GM19372 (cell line): ENCODE data around the gene HSPH1.
"Not testable (repeated sequence)": the region's sequence is repeated elsewhere in the genome, so short reads cannot be mapped to it uniquely, and the experiment has no call there.

ENCODE experiments used
- ATAC-seq: cut with Tn5 transposase; IDR thresholded peaks from one replicate; pipeline ENCODE4 v1.9.1; 2021; ENCODE audit warnings: mild to moderate bottlenecking, low read depth, moderate library complexity; ENCODE audit not compliant: unreplicated experiment

HSPH1 gene

DNA sequence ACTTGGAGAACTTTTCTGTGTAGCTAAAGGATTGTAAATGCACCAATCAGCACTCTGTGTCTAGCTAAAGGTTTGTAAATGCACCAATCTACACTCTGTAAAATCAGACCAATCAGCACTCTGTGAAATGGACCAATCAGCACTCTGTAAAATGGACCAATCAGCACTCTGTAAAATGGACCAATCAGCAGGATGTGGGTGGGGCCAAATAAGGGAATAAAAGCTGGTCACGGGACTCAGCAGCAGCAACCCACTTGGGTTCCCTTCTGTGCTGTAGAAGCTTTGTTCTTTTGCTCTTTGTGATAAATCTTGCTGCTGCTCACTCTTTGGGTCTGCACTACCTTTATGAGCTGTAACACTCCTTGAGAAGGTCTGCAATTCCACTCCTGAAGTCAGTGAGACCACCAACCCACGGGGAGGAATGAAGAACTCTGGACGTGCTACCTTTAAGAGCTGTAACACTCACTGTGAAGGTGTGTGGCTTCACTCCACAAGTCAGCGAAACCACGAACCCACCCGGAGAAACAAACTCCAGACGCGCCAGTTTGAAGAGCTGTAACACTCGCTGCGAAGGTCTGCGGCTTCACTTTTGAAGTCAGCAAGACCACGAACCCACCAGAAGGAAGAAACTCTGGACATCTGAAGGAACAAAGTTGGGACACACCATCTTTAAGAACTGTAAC is 16.2 kb upstream of the HSPH1 start:
- not testable (repeated sequence) for ATAC-seq

DNA sequence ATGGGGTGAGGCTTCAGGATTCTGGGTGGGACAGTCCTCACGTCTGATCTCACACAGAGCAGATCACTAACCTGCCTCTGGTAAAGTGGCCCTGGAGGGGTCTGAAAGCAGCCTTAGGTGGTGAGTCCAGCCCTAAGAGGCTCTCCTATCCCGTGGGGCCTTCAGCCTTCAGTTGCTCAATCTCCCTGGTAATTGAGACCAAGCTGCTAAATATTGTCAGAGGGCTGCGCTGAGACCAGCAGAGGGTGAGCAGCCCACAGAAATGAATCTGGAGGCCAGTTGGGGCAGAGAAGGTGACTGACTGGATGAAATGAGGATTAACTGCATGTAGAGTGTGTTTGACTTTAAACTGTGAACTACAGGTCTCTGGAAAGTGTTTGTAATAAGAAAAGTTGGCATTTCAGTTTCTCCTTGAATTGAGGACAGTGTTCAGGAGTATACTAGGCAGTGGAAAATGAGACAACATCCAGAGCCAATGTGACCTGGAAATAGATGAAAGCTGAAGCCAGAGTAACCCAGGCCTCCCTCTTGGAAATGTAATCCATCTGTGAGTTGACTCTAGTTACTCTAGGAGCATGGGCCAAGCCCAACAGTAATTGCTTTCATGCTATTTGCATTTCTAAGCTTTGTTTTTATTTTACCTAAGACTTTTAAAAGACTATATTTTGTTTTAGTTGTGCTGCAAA is 14.3 kb upstream of the HSPH1 start:
- no peak for ATAC-seq

DNA sequence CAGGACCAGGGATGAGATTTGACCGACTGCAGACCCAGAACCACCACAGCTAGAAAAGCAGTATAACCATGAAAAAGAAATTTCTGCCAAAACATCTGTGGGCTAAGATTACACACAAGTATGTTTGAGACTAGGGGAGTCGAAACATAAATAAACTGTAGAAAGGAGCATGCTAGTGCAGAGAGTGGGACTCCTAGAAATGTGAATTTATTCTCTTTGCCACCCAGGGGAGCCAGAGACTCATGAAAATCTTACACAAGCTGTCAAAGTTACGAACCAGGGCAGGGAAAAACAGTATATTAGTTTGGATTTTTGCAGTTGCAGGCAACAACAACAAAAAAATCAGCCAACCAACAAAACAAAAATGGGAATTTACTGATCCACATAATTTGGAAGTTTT is 12.3 kb upstream of the HSPH1 start:
- ATAC-seq, result no peak

DNA sequence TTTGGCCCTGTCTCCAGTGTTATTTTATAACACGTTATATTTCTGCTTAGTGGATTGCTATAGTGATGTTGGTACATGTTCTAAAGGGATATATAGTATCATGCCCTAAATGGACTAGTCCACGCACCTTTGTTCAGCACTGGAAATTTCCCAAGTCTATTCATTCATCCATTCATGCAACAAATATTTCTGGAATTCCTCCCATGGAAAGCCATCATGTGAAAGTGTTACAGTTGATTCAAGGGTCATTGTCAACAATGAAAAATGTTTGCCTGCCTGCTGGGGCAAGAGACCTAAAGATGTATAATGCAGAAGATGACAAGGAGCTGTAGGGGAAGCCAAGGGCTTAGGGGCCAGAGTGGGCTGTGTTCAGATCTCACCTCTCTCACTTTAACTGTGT is 10.8 kb upstream of the HSPH1 start:
- no peak for ATAC-seq

DNA sequence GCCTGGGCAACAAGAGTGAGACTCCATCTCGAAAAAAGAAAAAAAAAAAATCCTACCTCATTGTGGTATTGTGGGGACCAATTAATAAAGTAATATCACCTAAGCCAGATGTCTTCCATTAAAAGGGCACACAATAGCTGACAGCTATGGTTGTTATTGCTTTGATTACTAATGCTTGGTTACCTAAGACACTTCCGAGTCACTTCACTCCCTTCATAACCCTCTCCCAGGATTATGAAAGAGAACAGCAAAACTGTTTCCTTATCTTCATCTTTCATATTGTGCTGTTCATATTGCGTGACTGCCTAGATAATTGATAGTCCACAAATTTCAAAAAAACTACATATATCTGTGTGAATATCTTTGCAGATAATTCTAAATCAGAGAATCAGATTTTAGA is 10.3 kb upstream of the HSPH1 start:
- no peak for ATAC-seq

DNA sequence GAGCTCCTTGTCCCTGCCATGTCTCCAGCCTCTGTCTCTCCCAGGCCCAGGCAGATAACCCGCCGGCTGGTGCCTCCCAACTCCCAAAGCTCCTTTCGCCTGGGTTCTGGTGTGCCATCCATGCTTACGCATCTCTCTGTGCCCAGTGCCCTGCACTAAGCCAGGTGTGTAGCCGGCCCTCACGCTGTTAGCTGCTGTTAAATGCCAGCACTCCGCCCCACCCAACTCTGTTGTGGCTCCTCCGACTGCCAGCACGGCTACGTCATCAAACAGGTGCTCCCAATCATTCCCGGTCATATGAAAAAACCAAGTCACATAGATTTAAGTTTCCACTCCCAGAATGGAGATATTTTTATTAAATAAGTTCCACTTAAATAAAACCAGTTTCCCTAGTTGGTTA is 7.0 kb upstream of the HSPH1 start:
- no peak for ATAC-seq

DNA sequence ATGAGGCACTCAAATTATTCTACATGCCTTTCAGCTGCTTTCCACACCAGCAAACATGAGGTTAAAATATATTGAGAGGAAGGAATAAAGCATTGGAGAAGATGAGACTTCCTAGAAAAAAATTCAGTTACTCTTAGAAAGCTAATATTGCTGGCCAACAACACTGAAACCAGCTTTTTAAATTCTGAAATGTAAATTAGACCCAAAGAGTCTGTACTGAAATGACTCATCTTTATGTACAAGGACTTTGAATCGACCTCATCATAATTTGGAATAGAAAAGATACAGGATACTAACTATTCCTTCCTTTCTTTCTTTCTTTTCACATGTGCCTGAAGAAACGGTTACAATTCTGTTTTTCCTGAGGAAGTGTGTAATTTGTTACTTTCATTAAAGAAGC is 6.5 kb upstream of the HSPH1 start:
- peak; percentile 61 for ATAC-seq

DNA sequence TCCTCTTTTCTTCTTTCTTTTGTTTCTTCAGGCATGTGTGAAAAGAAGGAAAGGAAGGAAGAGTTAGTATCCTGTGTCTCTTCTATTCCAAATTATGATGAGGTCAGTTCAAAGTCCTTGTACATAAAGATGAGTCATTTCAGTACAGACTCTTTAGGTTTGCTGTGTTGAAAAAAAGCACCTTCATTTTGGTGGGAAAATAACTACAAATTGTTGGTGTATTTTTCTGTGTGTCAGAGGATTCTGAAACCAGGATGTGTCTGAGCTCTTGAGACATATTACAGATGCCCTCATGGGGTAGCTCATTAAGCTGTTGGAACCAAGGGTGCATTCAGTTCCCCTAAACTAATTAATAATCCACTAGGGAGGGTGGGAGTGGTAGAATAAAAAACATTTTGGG is 5.8 kb upstream of the HSPH1 start:
- ATAC-seq, result no peak

DNA sequence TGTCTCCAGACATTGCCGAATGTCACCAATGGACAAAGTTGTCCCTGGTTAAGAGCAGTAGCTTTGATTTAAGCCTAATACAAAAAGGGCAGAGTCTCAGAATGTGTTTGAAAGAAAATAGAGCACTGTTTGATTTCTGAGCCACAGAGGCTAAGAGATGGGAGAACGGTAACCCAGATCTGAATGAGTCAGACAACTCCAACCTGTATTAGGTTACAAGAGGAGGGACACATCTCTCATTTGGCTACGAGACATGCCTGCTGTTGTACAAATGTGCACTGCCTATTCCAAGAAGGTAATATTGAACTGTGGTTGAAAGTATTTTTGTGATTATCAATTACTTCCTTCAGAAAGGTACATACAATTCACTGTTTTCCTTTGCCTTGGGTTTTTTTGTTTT is 4.9 kb upstream of the HSPH1 start:
- ATAC-seq, result no peak

DNA sequence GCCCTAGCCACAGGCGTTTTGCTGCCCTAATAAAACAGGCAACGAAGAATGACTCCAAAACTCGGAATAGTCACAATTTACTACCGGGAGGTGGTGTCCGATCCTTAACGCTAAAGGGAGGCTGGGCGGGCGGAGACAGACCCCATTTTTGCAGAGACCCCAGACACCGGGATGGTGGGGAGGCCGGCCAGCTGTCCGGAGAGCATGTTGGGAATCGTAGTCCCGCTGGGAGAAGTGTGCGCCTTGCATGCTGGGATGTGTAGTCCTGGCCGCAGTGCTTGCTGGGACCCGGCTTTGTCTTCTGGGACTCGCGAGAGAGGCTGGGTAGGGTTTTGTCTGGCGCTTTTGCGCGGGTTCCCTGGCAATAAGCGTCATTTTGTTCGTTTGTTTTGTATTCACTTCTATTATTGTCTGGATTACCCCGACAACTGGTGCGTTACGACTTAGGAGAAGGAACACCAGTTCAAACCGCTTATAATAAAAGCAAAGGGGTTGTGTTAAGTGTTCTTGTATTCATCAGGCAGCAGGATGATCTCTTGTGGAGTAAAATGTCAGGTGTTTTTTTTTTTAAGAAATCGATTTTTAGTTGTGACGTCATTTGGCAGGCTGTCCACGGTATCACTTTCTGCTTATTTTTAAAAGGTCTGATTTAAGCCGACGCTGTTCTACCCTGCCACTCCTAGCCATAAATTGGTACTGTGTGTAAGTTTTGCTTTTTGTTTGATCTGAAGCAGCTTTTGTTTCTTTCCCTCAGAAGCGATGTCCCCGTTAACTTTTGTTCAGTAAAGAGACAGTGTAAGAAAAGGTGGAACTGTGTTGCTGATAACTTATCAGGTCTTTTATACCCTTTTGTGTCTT is 676 bp upstream of the HSPH1 start:
- ATAC-seq, result peak; percentile 71

DNA sequence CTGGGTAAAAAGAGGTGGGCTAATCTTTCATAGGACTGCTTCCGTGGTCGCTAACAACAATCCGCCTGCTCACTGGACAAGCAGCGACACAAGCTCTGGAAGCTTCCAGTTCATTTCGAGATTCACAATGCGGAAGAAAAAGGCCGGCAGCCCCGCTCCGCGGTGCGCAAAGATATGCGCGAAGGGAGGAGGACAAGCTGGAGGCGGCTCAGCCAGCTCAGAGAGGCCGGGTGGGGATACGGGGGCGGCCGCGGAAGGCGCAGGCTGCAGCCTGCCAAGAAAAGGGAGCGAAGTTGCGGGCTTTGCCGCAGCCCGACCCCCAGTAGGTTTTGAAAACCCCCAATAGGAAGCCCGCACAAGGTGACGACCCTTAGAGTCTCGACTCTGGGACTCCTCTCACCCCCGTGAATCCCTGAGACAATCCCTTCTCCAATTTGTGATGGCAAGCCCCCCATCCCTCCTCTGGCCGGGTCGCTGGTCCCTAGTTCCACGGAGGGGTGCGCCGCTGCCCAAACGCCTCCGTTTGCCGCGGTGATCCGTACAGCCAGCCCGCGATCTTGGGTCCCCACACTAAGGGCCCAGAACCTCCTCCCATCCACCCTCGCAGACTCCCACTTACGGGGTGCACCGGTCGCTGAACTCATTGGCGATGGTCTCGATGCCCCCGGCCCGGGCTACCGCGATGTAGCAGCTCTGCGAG is 697 bp downstream of the HSPH1 start:
- peak; percentile 20 for ATAC-seq

DNA sequence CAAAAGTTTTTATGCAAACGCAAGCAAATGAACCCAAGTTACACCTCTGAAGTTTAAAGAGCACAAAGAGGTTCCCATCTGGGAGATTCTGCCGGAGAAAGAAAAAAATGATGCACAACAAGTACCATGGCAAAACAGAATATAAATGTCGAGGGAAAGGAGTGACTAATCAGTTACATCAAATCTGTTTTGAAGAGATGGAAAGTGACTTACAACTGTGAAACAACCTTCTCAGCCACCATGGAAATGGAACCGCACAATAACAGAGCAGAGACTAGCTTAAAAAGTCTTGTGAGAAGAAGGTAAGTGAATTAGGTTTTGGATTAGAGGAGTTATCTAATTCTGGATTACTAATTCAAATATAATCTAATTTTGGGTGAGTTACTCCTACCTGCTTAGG is 2.4 kb downstream of the HSPH1 start:
- no peak for ATAC-seq

DNA sequence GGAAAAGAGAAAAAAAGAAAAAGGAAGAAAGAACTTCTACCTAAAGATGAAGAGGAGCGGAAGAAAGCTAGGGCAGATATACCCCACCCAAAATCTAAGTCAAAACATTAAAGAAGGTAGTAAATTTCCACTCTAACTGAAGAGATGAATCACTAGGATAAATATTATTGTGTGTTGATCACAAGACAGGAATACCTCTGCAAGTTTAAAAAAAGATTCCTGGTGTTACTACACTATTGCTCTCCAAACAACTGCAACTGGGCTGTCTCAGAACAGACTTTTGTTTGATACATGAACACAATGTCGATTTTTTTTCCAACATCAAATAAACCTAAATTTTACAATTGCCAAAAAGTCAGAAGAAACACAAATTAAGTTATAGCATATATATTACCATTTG is 6.8 kb downstream of the HSPH1 start:
- no peak for ATAC-seq

DNA sequence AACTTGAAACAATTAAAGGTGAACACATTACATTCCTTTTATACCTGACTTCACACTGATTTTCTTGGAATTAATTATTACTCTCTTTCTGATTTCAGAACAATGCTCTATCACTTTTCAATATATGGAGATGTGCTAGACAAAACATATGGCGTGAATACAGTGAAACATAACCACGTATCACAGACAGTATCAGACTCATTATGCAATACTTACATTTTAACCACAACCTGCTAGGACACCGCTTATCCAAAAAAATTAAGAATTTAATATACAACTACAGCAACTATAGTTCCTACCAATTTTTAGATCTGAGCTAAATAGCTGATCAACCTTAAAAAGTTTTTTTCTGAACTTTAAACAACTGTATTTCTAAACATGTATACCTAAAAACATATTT is 9.9 kb downstream of the HSPH1 start:
- ATAC-seq, result no peak

DNA sequence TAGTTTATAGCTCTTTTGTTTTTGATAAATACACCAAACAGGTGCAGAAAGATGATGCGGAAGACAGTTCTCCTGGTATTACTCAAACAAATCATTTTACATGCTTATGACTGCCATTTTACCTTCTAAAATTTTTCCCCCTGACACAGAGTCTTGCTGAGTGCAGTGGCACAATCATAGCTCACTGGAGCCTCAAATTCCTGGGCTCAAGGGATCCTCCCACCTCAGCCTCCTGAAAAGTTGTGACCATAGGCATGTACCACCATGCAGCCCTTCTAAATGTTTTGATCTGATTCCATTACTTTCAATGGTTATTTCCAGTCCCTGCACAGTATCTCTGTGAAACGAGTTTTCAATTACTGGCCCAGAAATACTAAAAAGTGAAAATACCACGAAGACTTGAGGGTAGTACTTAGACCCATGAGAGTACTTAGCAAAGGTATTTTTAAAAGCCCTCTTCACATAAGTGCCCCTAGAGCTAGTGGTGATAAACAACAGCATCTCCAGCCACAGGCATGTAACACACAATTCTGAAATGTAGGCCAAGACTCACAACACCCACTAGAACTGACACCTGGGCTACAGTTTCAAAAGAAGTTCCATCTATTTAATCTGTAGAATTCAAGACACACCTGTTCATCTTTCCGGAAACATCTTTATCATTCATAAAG is 11.3 kb downstream of the HSPH1 start:
- ATAC-seq, result no peak

DNA sequence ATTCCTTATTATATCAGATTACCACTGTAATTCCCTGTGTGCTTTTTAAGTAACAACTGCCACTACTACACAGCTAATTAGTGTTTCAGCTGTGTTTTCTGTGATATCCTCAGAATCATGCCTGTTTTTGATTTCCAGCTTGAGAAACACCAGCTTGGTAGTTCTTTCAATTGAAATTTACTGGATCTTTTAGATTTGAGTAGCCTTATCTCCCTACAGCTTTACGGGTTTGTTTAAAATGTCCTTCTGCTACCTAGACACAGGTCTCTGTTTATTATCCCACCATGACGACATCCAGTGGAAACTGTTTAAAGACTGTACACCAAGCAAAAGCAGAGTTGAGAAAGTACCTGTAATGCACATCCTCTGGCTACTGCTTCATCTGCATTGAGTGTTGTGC is 12.1 kb downstream of the HSPH1 start:
- ATAC-seq, result no peak

DNA sequence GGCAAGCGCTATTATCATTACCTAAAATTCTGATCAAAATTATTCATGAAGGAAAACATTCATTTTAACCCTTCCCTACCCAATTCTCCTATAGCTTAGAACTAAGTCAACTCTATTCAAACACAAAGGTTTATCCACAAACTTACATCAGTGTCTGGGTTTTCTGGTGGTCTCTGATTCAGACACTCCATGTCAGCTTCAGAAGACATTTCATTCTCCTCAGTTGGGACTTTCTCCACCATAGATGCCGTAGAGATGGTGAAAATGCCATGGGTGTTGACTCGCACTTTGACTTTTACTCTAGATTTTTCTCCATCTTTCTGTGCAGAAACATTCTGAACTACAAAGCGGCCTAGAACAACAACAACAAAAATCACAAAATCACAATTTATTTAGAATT is 16.3 kb downstream of the HSPH1 start:
- ATAC-seq, result no peak

DNA sequence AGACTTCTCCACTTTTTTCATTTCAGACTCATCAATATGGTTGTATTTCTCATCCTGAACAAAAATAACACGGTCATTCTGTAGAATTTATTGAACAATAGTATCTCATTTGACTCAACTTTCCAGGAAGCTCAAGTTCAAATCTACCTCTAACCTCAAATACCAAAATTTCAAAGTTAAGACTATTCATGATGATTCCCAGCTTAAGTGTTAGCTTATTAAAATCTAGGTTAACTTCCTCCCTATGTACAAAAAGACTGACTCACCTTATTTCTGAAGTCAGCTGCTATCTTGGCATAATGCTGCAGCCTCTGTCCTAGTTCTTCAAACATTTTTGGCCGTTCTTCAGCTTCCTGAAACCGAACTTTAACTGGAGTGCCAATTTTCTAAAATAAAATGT is 23.2 kb downstream of the HSPH1 start:
- no peak for ATAC-seq

DNA sequence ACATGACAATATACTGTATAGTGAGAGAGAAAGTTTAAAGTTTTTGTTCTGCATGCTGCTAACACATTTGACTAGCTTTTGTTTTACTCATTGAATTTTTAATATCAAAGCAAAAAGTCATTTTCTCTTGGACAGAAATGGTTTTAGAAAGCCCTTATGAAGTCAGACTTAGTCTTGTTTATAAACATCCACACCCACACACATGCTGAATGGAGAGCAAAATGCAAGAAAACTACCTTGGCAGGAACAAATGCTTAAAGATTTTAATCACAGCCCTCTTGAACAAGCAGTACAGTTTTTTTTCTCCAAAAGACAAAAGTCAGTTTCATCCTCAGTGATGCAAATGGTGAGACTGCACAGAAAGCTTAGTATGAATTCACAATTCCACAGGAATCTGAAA is 25.0 kb downstream of the HSPH1 start:
- no peak for ATAC-seq

DNA sequence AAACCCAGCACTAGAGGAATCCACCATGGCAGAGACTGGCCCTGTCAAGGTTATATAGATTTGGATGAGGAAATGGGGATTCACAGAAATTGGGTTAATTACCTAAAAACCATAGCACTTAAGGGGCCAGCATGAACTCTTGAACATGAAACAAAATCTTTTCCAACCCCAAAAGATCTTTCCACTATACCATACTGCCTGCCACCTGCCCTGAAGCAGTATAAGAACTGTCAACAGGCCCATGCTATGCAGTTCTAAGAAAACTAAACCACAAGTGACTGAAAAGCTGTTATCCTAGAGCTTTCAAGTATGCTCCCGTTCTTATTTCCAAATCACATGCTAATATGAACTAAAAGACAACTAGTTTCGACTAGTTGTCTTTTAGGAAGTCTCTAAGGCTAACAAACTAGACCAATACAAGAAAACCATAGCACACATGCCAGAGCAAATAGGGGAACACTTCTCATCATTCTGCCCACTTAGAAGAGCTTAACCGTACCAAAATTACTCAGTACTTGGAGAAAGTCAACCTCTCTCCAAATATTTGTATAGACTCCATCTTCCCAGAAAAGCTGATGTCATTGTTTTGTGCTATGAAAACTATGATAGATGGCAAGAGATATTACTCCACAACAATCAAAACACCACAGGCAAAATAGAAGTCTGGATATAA is 27.5 kb downstream of the HSPH1 start:
- ATAC-seq, result no peak
